GM12878 (cell line): ENCODE measurements around the gene CFAP299. TPM values are rescaled to one million over a fixed set of nuclear protein-coding genes. Genes with fewer than 3 reads are reported as not detected.

ENCODE experiments used
- ASH2L ChIP-seq: fragments of 300-600, 200-600 bp; sonication (generic); IDR thresholded peaks from 2 replicates; pipeline ENCODE4 v1.6.1; 2017; ENCODE audit warnings: low read depth, mild to moderate bottlenecking, borderline replicate concordance
- ATF2 ChIP-seq: IDR thresholded peaks from 2 replicates; pipeline ENCODE4 v1.6.1; 2012; ENCODE audit warnings: low read length, inconsistent platforms
- BACH1 ChIP-seq: fragments of 450-650 bp; IDR thresholded peaks from 2 replicates; pipeline ENCODE4 v1.6.1; 2017; ENCODE audit warnings: mild to moderate bottlenecking, borderline replicate concordance
- BCL11A ChIP-seq: IDR thresholded peaks from 2 replicates; pipeline ENCODE4 v1.6.1; 2011; ENCODE audit warnings: low read depth, low read length
- BCL3 ChIP-seq: IDR thresholded peaks from 2 replicates; pipeline ENCODE4 v1.6.1; 2011; ENCODE audit warnings: borderline replicate concordance, low read depth, mild to moderate bottlenecking, moderate library complexity, low read length; ENCODE audit not compliant: insufficient read depth, poor library complexity, severe bottlenecking
- BMI1 ChIP-seq: fragments of 450-650 bp; IDR thresholded peaks from 2 replicates; pipeline ENCODE4 v1.6.1; 2016; ENCODE audit warnings: mild to moderate bottlenecking, moderate library complexity, borderline replicate concordance
- E2F8 ChIP-seq: fragments of 450-650 bp; IDR thresholded peaks from 2 replicates; pipeline ENCODE4 v1.6.1; 2018; ENCODE audit warnings: mild to moderate bottlenecking, low read depth, moderate library complexity; ENCODE audit not compliant: partially characterized antibody
- EED ChIP-seq: sonication (generic); IDR thresholded peaks from 2 replicates; pipeline ENCODE4 v1.6.1; 2016; ENCODE audit warnings: antibody characterized with exemption, low read depth
- ETV6 ChIP-seq, 2 experiments: fragments of 450-650 bp in 1 of 2; IDR thresholded peaks in 1 of 2; conservative IDR thresholded peaks in 1 of 2; 2 replicates each; pipeline ENCODE4 v1.6.1; 2014; ENCODE audit warnings: antibody characterized with exemption in 1 of 2, borderline replicate concordance in 1 of 2, low read depth in 1 of 2, mild to moderate bottlenecking in 1 of 2, moderate library complexity in 1 of 2
- HDAC6 ChIP-seq: fragments of 200-600 bp; sonication (generic); IDR thresholded peaks from one replicate; pipeline ENCODE4 v1.8.0; 2017; ENCODE audit warnings: antibody characterized with exemption; ENCODE audit not compliant: unreplicated experiment
- HSF1 ChIP-seq: fragments of 150-350 bp; IDR thresholded peaks from 2 replicates; pipeline ENCODE4 v1.6.1; 2014; ENCODE audit warnings: mild to moderate bottlenecking, low read depth, low read length
- MEF2B ChIP-seq: fragments of 450-650 bp; IDR thresholded peaks from 2 replicates; pipeline ENCODE4 v1.6.1; 2018; ENCODE audit warnings: mild to moderate bottlenecking, moderate library complexity; ENCODE audit not compliant: partially characterized antibody, poor library complexity, severe bottlenecking
- MTA3 ChIP-seq: IDR thresholded peaks from 2 replicates; pipeline ENCODE4 v1.6.1; 2012; ENCODE audit warnings: low read length, inconsistent platforms, borderline replicate concordance
- NRF1 ChIP-seq: conservative IDR thresholded peaks from 2 replicates; pipeline ENCODE4 v1.6.1; 2011; ENCODE audit warnings: mild to moderate bottlenecking, low read depth, low read length, improper control_type of control experiment
- PML ChIP-seq: IDR thresholded peaks from 2 replicates; pipeline ENCODE4 v1.6.1; 2012; ENCODE audit warnings: low read length, inconsistent platforms
- RCOR1 ChIP-seq: conservative IDR thresholded peaks from 2 replicates; pipeline ENCODE4 v1.6.1; 2012; ENCODE audit warnings: low read depth, low read length, improper control_type of control experiment
- RUNX3 ChIP-seq: IDR thresholded peaks from 2 replicates; pipeline ENCODE4 v1.6.1; 2012; ENCODE audit warnings: low read length, inconsistent platforms
- SMAD1 ChIP-seq: fragments of 450-650 bp; IDR thresholded peaks from 2 replicates; pipeline ENCODE4 v1.6.1; 2018; ENCODE audit warnings: mild to moderate bottlenecking, low read depth; ENCODE audit not compliant: partially characterized antibody
- SMARCA5 ChIP-seq: fragments of 450-650 bp; IDR thresholded peaks from 2 replicates; pipeline ENCODE4 v1.6.1; 2017; ENCODE audit warnings: mild to moderate bottlenecking
- STAT1 ChIP-seq: fragments of 450-650 bp; conservative IDR thresholded peaks from 2 replicates; pipeline ENCODE4 v1.6.1; 2014; ENCODE audit warnings: antibody characterized with exemption, mild to moderate bottlenecking
- ZSCAN29 ChIP-seq: fragments of 450-650 bp; IDR thresholded peaks from 2 replicates; pipeline ENCODE4 v1.6.1; 2017; ENCODE audit warnings: mild to moderate bottlenecking, moderate library complexity
- polyA plus RNA-seq, 11 experiments: library from polyadenylated mRNA; depleted of rRNA in 4 of 11; unstranded in 6 of 11; stranded (reverse) in 5 of 11; fragments of >200 nt; fragmentation: Nextera tagmentation in 4 of 11; fragmentation: Illumina TruSeq in 1 of 11; extraction: Ambion mirVana in 4 of 11; extraction: Trizol in 1 of 11; gene quantifications; 1 replicate in 1 of 11; 2 replicates in 10 of 11; pipeline versions ENCODE4 v1.2.1 to v1.2.3, GENCODE V29; 2011 to 2016; ENCODE audit warnings: inconsistent platforms in 2 of 11, missing spikeins in 2 of 11, low read depth in 1 of 11
- total RNA-seq, 4 experiments: library from RNA; depleted of rRNA in 3 of 4; stranded (reverse); fragments of >200 nt in 3 of 4; fragmentation: Illumina TruSeq in 1 of 4; extraction: Trizol in 1 of 4; gene quantifications; 2 replicates each; pipeline versions ENCODE4 v1.2.1 to v1.2.3, GENCODE V29; 2013 to 2021
- TF ChIP-seq, protein P1 (sequence below): fragments of 450-650 bp; IDR thresholded peaks from 2 replicates; pipeline ENCODE4 v1.6.1; 2017; ENCODE audit warnings: mild to moderate bottlenecking, low read depth, inconsistent platforms; ENCODE audit not compliant: poor library complexity, severe bottlenecking

CFAP299 gene
- total and polyA plus RNA-seq, 10 of the 15 experiments (the other 5 are each of a cell fraction or from before 2014, with no cell fraction given), result 0.06 to 0.34 TPM; not detected in 8

DNA sequence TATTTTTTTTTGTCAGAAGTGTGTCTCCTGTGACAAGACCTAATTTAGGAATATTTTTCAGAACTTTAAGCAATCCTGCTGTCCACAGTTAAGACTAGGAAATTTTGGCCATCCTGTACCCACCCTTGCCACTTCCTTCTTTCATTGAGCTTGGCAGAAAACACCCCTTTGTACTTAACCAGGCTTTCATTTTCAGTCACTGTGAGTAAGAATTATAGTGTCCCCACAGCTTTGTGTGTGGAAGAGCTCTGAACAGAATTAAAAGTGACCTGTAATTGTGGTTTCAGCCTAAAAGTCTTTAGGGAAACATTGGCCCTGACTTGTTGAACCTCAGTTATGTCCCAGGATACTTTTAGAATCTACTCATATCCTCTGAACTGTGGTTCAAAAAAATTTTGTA, 541.3 kb downstream of the CFAP299 start (continued):
- no peak for TF ChIP-seq SMARCA5
- TF ChIP-seq STAT1, result no peak
- TF ChIP-seq ETV6 (conservative IDR thresholded peaks at IDR 0.05 in 1 of 2, IDR thresholded peaks at IDR 0.05 in 1 of 2; ENCODE audit: borderline replicate concordance in 1 of 2, low read depth in 1 of 2), result peak in 1 of 2 experiments; percentile 92; a peak in 2 of 4 replicates
- TF ChIP-seq BCL3, result peak; percentile 64
- TF ChIP-seq BCL11A, result peak; percentile 98
- TF ChIP-seq, protein P1, sequence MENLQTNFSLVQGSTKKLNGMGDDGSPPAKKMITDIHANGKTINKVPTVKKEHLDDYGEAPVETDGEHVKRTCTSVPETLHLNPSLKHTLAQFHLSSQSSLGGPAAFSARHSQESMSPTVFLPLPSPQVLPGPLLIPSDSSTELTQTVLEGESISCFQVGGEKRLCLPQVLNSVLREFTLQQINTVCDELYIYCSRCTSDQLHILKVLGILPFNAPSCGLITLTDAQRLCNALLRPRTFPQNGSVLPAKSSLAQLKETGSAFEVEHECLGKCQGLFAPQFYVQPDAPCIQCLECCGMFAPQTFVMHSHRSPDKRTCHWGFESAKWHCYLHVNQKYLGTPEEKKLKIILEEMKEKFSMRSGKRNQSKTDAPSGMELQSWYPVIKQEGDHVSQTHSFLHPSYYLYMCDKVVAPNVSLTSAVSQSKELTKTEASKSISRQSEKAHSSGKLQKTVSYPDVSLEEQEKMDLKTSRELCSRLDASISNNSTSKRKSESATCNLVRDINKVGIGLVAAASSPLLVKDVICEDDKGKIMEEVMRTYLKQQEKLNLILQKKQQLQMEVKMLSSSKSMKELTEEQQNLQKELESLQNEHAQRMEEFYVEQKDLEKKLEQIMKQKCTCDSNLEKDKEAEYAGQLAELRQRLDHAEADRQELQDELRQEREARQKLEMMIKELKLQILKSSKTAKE, result peak; percentile 57
- no peak for TF ChIP-seq NRF1
- no peak for TF ChIP-seq RCOR1
- TF ChIP-seq ATF2, result peak; percentile 88
- TF ChIP-seq MTA3, result peak; percentile 94
- peak; percentile 64 for TF ChIP-seq MEF2B
- peak; percentile 58; the same call in 1 of the 2 replicates for TF ChIP-seq BACH1
- no peak for TF ChIP-seq ASH2L
- TF ChIP-seq PML, result peak; percentile 45; the same call in 1 of the 2 replicates
- TF ChIP-seq HDAC6, result no peak
- TF ChIP-seq ZSCAN29, result no peak
- TF ChIP-seq BMI1, result peak; percentile 66; the same call in 1 of the 2 replicates
- TF ChIP-seq RUNX3, result peak; percentile 97
- TF ChIP-seq E2F8, result no peak
- TF ChIP-seq EED, result peak; percentile 98
- TF ChIP-seq SMAD1, result no peak
- TF ChIP-seq HSF1, result no peak
